Stimulated activated CD8-positive, alpha-beta memory T cell treated with anti-CD3 and anti-CD28 coated beads, Interleukin-7, amount 100 ng/mL, for 48 hours (primary cell): ENCODE data around the gene TLL2.

Experiments used
- DNase-seq, 2 donors: peaks; one replicate each; pipeline ENCODE4 v3.0.0-alpha.2; 2020; ENCODE audit warnings: low read depth in 1 of 2; ENCODE audit errors: extremely low read depth in 1 of 2

Gene TLL2

DNA sequence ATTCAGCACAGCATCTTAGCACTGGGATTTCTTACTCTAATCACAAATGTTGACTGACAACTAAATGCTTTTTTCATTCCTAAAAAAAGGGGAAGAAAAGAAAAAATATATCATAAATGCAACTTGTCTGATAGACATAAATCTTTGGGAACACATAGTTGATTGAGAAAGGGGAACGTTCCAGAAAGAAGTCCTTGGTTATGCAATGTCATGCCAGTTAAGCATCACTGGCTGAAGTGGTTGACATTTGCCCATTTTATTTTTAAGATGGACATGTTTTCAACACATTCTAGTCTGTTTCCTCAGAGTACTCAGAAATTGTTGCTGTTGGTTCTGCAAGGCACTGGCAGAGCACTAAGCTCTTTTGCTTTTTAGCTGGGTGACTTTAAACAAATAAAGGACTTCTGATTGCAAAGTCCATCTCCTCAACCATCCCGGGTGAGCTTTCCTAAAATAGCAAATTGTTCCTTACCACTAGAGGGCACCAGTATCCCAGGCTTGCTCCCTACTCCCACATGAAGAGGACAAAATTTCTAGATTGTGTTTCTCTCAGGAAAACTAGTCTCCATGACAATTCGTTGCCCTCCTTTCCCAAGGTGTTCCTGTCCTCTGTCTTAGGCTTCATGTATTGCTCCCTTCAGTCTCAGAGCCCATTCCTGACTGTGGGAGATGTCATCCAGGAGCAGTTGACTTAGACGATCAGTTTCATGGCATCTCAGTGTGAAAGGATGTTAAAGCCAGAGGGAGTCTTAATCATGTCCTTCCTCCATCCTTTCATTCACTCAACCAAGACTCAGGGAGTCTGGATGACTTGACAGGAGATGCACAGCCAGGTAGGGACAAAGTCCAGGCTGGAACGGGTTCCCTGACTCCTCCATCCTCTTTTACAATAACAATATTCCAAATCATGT is 178.9 kb downstream of the TLL2 start:
- DNase-seq, result no peak

DNA sequence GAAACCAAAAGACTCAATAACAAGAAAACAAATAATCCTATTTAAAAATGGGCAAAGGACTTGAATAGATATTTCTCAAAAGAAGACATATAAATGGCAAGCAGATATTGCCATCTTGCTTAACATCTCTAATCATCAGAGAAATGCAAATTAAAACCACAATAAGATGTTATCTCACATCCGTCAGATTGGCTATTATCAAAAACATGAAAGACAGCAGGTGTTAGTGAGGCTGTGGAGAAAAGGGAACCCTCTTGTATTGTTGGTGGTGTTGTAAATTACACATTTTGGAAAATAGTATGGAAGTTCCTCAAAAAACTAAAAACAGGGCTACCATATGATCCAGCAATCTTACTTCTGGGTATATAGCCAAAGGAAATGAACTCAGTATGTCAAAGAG is 180.6 kb downstream of the TLL2 start:
- DNase-seq, result no peak

- no peak for DNase-seq
These were observed 186.3 kb downstream of the TLL2 start for GRCh38 chr10:96327462-96327861.

DNA sequence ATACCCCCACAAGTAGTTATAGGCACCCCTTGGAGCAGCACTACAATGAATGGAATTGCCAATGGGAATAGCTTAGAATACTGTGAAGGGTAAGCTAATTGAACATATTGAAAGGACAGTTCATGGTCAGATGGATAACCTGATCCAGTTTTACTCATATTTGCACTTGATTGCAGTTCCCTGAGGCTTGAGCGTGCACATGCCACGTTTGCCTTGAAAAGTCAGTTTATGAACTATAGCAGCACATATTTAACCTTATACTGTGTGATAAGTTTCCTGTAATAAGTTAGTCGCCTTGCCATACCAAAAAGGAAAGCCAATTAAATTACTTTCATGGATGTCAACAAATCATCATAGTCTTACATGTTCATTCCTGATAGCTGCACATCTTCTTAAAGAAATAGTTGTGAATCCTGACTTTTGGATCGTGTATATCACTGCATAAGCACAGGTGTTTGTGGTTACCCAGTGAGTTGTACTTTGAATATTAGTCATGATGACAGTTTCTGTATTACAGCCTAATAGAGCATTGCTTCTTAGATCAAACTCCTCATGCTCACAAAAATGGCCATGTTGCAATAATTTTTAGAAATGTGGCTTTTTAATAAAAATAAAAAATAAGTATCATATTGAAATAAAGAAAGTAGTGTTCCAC is 187.9 kb downstream of the TLL2 start:
- no peak for DNase-seq

DNA sequence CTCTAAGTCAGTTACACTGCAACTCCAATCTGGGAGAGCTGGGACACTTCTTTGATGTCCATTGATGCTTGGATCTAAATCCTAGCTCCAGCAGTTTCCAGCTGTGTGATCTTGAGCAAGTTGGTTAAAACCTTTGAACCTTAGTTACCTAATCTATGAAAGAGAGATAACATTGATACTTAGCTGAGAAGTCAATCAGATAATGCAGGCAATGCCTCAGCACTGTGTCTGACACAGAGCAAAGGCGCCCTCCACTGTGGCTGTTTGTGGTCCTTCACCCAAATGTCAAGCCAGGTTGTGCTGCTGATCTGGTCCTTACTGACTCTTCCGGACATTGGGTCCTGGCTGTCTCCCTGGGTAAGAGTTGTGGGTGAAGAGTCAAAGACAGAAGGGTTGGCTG is 189.3 kb downstream of the TLL2 start:
- no peak for DNase-seq

GRCh38 chr10:96322275-96322674 is 191.5 kb downstream of the TLL2 start:
- no peak for DNase-seq

DNA sequence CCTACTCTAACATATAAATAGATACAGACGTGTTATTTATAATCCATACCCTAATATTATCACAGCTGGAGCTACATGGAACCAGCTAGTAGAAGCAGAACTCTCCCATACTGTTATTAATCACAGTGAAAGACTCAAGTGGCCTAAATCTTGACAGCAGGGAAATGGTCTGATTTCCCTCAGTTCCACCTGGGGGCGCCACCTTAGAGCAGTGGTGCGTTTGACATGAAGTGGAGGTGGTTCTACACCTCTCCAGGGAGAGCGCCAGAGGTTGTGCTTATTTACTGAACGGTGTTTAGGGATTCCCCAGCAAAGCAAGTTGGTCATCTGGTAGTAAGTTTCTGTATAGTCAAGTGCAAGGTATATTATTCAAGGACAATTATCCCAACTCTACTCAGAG is 191.9 kb downstream of the TLL2 start:
- no peak for DNase-seq

DNA sequence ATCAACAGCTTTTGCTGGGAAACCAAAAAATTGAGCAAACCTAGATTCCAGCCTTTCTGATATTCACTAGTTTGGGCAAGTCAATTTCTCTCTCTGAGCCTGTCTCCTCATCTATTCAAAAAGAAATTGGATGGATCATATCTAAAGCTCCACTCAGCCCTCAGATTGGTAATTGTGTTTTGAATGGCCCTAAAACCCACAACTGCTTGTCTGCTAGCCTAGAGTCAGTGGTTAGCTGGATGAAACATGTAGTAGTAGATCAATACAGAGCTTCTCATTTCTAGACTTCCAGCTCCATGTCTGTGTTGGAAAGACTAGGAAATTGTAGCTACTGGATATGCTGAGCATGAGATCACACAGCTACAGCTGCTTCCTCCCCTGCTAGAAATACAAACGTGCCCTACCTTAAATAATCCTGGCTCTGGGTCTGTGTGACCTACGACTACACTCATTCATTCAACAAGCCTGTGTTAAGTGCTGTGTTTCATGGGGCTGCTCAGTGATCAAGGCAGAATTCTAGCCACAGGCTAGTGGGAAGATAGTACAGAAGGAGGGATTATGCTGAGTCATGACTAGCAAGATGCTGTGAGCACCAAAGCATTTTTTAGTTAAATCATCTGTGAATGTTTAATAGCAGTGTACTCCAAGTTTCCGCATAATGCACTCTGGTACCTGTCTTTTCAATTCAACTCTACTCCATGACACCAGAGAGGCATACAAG is 193.8 kb downstream of the TLL2 start:
- DNase-seq, result no peak

DNA sequence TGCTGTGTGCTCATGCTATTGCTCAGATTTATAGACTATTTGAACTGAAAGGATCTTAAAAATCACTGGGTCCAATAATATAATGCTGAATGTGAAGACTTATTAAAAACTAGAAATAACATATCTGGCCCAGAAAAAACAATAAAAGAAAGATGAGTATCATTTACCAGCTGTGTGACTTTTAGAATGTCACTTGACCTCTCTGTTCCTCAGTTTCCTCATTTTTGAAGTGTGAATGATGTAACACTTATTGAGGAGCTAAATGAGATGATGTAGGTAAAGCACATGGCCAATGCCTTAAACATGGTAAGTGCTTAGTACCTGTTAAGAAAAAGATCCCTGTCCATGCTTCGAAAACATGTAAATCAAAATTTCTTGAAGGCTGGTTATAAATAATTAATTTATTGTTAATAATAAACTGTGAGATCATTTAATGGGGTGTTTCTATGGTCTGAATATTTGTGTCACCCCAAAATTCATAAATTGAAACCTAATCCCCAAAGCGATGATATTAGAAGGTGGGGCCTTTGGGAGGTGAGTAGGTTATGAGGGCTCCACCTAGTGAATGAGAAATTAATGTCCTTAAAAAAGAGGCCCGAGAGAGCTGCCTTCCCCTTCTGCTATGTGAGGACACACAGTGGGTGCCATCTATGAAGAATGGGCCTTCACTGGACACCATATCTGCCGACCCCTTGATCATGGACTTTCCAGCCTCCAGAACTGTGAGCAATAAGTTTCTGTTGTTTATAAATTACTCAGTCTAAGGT is 196.5 kb downstream of the TLL2 start:
- no peak for DNase-seq
